ENCODE measurements around the gene ENAH.

- TF ChIP-seq CTCF (IDR thresholded peaks at IDR 0.05; ENCODE audit: low read depth, low read length, poor library complexity, severe bottlenecking) (no peak), EZH2phosphoT487 (IDR thresholded peaks at IDR 0.05; ENCODE audit: borderline replicate concordance, low read length) (no peak)
Measured at GRCh38 chr1:225597926-225598575, 54.9 kb downstream of the ENAH start.
